Vagina (tissue), 2 donors: ENCODE data around the gene NEO1. TPM values are rescaled to one million over a fixed set of nuclear protein-coding genes. Genes with fewer than 3 reads are reported as not detected.
"Not testable (repeated sequence)": the region's sequence is repeated elsewhere in the genome, so short reads cannot be mapped to it uniquely, and the experiment has no call there.

ENCODE experiments used
- DNase-seq, 2 donors: peaks; one replicate each; pipeline ENCODE4 v3.0.0-alpha.2; 2017; ENCODE audit errors: extremely low spot score in 2 of 2
- H3K27ac ChIP-seq: fragments of 200-600 bp; sonication (generic); one replicate; pipeline ENCODE4 v1.5.1; 2019
- H3K27me3 ChIP-seq: fragments of 200-600 bp; sonication (generic); one replicate; pipeline ENCODE4 v1.5.1; 2019
- H3K36me3 ChIP-seq, 2 donors: fragments of 200-600 bp; sonication (generic); one replicate each; pipeline ENCODE4 v1.5.1; 2017 to 2019
- H3K4me1 ChIP-seq: fragments of 200-600 bp; sonication (generic); one replicate; pipeline ENCODE4 v1.5.1; 2019
- H3K4me3 ChIP-seq, 2 donors: fragments of 200-600 bp; sonication (generic); 1 replicate in 1 of 2; 2 replicates in 1 of 2; pipeline ENCODE4 v1.5.1; 2016 to 2019
- H3K9me3 ChIP-seq: fragments of 200-600 bp; sonication (generic); one replicate; pipeline ENCODE4 v1.5.1; 2019
- POLR2A ChIP-seq, 2 donors: fragments of 450-650 bp; IDR thresholded peaks; one replicate each; pipeline ENCODE4 v1.6.1; 2017; ENCODE audit warnings: antibody characterized with exemption in 2 of 2, mild to moderate bottlenecking in 2 of 2, moderate library complexity in 2 of 2
- POLR2AphosphoS5 ChIP-seq, 2 donors: sonication (generic); formaldehyde crosslinking; IDR thresholded peaks; one replicate each; pipeline ENCODE4 v1.9.0; 2017; ENCODE audit warnings: antibody characterized with exemption in 2 of 2, mild to moderate bottlenecking in 2 of 2, low read depth in 1 of 2; ENCODE audit not compliant: insufficient read depth in 1 of 2
- intact Hi-C: fragments of 100-400 bp; cut with DNase I; formaldehyde crosslinking; loops from one replicate; pipeline ENCODE4 v1.15.1; 2023
- total RNA-seq: library from RNA; depleted of rRNA; stranded (reverse); fragments of >200 nt; gene quantifications from one replicate; pipeline ENCODE4 v1.2.3, GENCODE V29; 2016
- TF ChIP-seq, protein P1 (sequence below), 3 experiments: fragments of 450-650 bp in 2 of 3; fragments of 200-600 bp in 1 of 3; sonication (generic) in 1 of 3; IDR thresholded peaks; one replicate each; pipeline ENCODE4 v1.5.1; 2017 to 2019; ENCODE audit warnings: antibody characterized with exemption in 3 of 3, mild to moderate bottlenecking in 2 of 3, moderate library complexity in 2 of 3

The NEO1 gene
- total RNA-seq, 1 donor from 2014 or later: 21.9 TPM

DNA sequence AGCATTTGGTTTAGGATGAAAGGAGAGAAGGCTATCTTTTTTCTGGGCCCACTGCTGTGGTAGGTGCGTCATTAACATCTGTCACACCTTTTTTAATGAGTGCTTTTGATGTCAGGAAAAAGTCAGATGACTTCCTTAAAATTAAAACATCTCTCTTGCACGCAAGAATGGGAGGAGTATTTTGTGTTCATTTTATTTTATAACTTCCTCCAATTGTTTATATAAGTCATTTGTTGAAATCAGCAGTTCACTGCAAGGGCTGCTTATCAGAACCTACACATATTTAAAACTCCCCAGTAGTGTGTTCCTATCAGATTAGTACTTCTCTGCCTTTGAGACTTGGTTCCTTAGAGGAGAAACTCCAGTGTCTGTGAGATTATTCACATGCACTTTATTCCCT lies 143.8 kb downstream of the NEO1 start:
- no peak overlapping the region for H3K4me3 ChIP-seq
- H3K9me3 ChIP-seq: no peaks in the 10 kb centered on the region
- no peaks in the 10 kb centered on the region for H3K27me3 ChIP-seq
- H3K36me3 ChIP-seq: no peaks in the 10 kb centered on the region
- intact Hi-C loops: no loop called here
- TF ChIP-seq, protein P1, sequence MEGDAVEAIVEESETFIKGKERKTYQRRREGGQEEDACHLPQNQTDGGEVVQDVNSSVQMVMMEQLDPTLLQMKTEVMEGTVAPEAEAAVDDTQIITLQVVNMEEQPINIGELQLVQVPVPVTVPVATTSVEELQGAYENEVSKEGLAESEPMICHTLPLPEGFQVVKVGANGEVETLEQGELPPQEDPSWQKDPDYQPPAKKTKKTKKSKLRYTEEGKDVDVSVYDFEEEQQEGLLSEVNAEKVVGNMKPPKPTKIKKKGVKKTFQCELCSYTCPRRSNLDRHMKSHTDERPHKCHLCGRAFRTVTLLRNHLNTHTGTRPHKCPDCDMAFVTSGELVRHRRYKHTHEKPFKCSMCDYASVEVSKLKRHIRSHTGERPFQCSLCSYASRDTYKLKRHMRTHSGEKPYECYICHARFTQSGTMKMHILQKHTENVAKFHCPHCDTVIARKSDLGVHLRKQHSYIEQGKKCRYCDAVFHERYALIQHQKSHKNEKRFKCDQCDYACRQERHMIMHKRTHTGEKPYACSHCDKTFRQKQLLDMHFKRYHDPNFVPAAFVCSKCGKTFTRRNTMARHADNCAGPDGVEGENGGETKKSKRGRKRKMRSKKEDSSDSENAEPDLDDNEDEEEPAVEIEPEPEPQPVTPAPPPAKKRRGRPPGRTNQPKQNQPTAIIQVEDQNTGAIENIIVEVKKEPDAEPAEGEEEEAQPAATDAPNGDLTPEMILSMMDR (IDR thresholded peaks at IDR 0.05): no peak
- no peak for TF ChIP-seq POLR2A (IDR thresholded peaks at IDR 0.05)
- TF ChIP-seq POLR2AphosphoS5 (IDR thresholded peaks at IDR 0.05; ENCODE audit: insufficient read depth in 1 of 2, low read depth in 1 of 2): no peak
- no peak overlapping the region for H3K27ac ChIP-seq
- no peak for DNase-seq
- no peaks in the 10 kb centered on the region for H3K4me1 ChIP-seq

DNA sequence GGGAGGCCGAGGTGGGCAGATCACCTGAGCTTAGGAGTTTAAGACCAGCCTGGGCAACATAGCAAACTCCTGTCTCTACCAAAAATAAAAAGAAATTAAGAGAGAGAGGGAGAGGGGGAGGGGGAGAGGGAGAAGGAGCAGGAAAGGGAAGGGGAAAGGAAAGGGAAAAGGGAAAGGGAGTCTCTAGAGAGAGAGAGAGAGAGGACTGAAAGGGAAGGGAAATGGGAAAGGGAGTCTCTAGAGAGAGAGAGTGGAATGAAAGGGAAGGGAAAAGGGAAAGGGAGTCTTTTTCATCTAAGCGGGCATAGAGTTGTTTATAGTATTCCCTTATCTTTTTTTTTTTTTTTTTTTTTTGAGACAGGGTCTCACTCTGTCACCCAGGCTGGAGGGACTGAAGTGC lies 148.1 kb downstream of the NEO1 start:
- Histone ChIP-seq H3K4me3 (no peak overlapping the region), H3K9me3 (no peaks in the 10 kb centered on the region), H3K4me1 (no peaks in the 10 kb centered on the region), H3K27me3 (no peaks in the 10 kb centered on the region), H3K36me3 (no peaks in the 10 kb centered on the region), H3K27ac (no peak overlapping the region)
- DNase-seq: no peak
- intact Hi-C loops: no loop called here
- no peak for TF ChIP-seq POLR2AphosphoS5 (IDR thresholded peaks at IDR 0.05; ENCODE audit: insufficient read depth in 1 of 2, low read depth in 1 of 2)
- TF ChIP-seq, protein P1 (IDR thresholded peaks at IDR 0.05): no peak
- TF ChIP-seq POLR2A (IDR thresholded peaks at IDR 0.05): no peak

DNA sequence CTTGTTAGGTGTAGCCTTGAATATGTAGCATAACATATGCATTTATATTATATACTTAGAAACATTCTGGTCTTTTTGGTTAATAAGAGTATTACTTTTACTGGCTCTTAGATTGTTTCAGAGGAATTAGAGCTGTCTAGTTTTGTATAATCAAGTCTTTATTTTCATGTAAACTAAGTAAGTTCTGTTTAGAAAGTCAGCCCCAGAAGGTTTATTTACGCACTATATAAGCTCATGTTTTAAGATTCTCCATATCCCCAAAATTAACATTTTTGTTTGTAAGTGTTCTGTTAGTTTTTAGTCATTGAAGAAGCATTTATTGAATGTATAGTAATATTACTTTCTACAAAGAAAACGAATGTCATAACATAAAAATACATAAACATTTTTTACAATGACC lies 158.4 kb downstream of the NEO1 start:
- Histone ChIP-seq H3K27ac (no peak overlapping the region), H3K27me3 (no peaks in the 10 kb centered on the region), H3K4me3 (no peak overlapping the region), H3K4me1 (no peaks in the 10 kb centered on the region), H3K9me3 (no peaks in the 10 kb centered on the region), H3K36me3 (no peaks in the 10 kb centered on the region)
- DNase-seq: no peak
- TF ChIP-seq, protein P1 (IDR thresholded peaks at IDR 0.05): no peak
- TF ChIP-seq POLR2A (IDR thresholded peaks at IDR 0.05): no peak
- intact Hi-C loops: no loop called here

DNA sequence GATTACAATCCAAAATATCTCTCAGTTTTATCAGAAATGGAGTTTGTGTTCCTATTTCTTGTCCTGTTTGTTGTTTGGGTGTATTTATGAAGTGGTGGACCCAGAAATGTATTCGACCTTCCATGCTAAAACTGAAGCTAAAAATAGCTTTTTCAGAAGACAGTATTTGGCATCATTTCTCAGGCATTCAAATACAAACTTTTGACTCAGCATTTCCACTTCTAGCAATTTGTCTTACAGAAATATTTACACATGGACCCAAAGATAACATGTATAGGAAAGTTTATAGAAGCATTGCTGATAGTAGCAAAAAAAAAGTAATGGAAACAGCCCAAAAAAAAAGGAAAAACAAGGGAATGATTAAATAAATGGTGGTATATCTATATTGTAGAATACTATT lies 160.2 kb downstream of the NEO1 start:
- Histone ChIP-seq H3K36me3 (no peaks in the 10 kb centered on the region), H3K9me3 (no peaks in the 10 kb centered on the region), H3K27me3 (no peaks in the 10 kb centered on the region), H3K4me3 (no peak overlapping the region), H3K4me1 (no peaks in the 10 kb centered on the region), H3K27ac (no peak overlapping the region)
- TF ChIP-seq POLR2A (IDR thresholded peaks at IDR 0.05) (no peak), POLR2AphosphoS5 (IDR thresholded peaks at IDR 0.05; ENCODE audit: insufficient read depth in 1 of 2, low read depth in 1 of 2) (no peak)
- TF ChIP-seq, protein P1 (IDR thresholded peaks at IDR 0.05): no peak
- no peak for DNase-seq
- intact Hi-C loops: no loop called here

DNA sequence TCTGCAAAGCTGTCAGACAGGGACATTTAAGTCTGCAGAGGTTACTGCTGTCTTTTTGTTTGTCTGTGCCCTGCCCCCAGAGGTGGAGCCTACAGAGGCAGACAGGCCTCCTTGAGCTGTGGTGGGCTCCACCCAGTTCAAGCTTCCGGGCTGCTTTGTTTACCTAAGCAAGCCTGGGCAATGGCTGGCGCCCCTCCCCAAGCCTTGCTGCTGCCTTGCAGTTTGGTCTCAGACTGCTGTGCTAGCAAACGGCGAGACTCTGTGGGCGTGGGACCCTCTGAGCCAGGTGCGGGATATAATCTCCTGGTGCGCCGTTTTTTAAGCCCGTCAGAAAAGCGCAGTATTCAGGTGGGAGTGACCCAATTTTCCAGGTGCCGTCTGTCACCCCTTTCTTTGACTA lies 169.2 kb downstream of the NEO1 start:
- intact Hi-C loops: not testable (repeated sequence)

More for the DNA sequence above, 169.2 kb downstream of the NEO1 start:
- not testable (repeated sequence) for H3K4me3 ChIP-seq, H3K4me1 ChIP-seq, H3K36me3 ChIP-seq, H3K27me3 ChIP-seq, H3K27ac ChIP-seq, DNase-seq, H3K9me3 ChIP-seq
